Measurements from ENCODE around the gene MRPL36. TPM values are rescaled to one million over a fixed set of nuclear protein-coding genes. Genes with fewer than 3 reads are reported as not detected.
"Not testable (repeated sequence)": the region's sequence is repeated elsewhere in the genome, so short reads cannot be mapped to it uniquely, and the experiment has no call there.

MRPL36 gene
- total RNA-seq, 1 experiment from 2014 or later = 102 TPM

GRCh38 chr5:1818784-1819183 lies 19.1 kb upstream of the MRPL36 start:
- Histone ChIP-seq H3K4me1 (ENCODE audit: insufficient read depth, low read length, poor library complexity, severe bottlenecking) (no peaks in the 10 kb centered on the region), H3K27me3 (replicated peaks; ENCODE audit: insufficient read depth, low read depth, low read length, poor library complexity) (no peaks in the 10 kb centered on the region), H3K36me3 (ENCODE audit: insufficient read depth, low read length, poor library complexity, severe bottlenecking) (peaks cover 32% of the 10 kb centered on the region), H3K4me3 (ENCODE audit: low read depth, low read length, poor library complexity, severe bottlenecking) (no peak overlapping the region), H3K27ac (ENCODE audit: low read depth, low read length, poor library complexity, severe bottlenecking) (no peak overlapping the region), H3K9me3 (ENCODE audit: low read depth, low read length, poor library complexity, severe bottlenecking) (no peaks in the 10 kb centered on the region)
- no TSS peak for BruUV-seq (replicated peaks)
- no peak for TF ChIP-seq CTCF (conservative IDR thresholded peaks at IDR 0.05; ENCODE audit: low read depth, low read length)
- TF ChIP-seq EZH2 (IDR thresholded peaks at IDR 0.05; ENCODE audit: borderline replicate concordance, low read depth, low read length, poor library complexity, severe bottlenecking) = no peak
- ChIA-PET POLR2A (ENCODE audit: low non-redundant PET) (no interaction called here), CTCF (no interaction called here)
- intact Hi-C loops (cut with micrococcal nuclease; ENCODE audit: unreplicated experiment) = no loop called here
- DNase-seq (ENCODE audit: low spot score) = no peak

GRCh38 chr5:1817261-1818043 lies 17.8 kb upstream of the MRPL36 start:
- no peak overlapping the region for H3K4me3 ChIP-seq (ENCODE audit: low read depth, low read length, poor library complexity, severe bottlenecking)
- no peak for DNase-seq (ENCODE audit: low spot score)
- peaks cover 41% of the 10 kb centered on the region for H3K36me3 ChIP-seq (ENCODE audit: insufficient read depth, low read length, poor library complexity, severe bottlenecking)
- H3K27ac ChIP-seq (ENCODE audit: low read depth, low read length, poor library complexity, severe bottlenecking) = no peak overlapping the region
- no TSS peak for BruUV-seq (replicated peaks)
- no peaks in the 10 kb centered on the region for H3K27me3 ChIP-seq (replicated peaks; ENCODE audit: insufficient read depth, low read depth, low read length, poor library complexity)
- POLR2A ChIA-PET (ENCODE audit: low non-redundant PET) = no interaction called here
- no peaks in the 10 kb centered on the region for H3K9me3 ChIP-seq (ENCODE audit: low read depth, low read length, poor library complexity, severe bottlenecking)
- no peaks in the 10 kb centered on the region for H3K4me1 ChIP-seq (ENCODE audit: insufficient read depth, low read length, poor library complexity, severe bottlenecking)
- CTCF ChIA-PET = no interaction called here
- no peak for TF ChIP-seq CTCF (conservative IDR thresholded peaks at IDR 0.05; ENCODE audit: low read depth, low read length)
- no peak for TF ChIP-seq EZH2 (IDR thresholded peaks at IDR 0.05; ENCODE audit: borderline replicate concordance, low read depth, low read length, poor library complexity, severe bottlenecking)
- intact Hi-C loops (cut with micrococcal nuclease; ENCODE audit: unreplicated experiment) = no loop called here

DNA sequence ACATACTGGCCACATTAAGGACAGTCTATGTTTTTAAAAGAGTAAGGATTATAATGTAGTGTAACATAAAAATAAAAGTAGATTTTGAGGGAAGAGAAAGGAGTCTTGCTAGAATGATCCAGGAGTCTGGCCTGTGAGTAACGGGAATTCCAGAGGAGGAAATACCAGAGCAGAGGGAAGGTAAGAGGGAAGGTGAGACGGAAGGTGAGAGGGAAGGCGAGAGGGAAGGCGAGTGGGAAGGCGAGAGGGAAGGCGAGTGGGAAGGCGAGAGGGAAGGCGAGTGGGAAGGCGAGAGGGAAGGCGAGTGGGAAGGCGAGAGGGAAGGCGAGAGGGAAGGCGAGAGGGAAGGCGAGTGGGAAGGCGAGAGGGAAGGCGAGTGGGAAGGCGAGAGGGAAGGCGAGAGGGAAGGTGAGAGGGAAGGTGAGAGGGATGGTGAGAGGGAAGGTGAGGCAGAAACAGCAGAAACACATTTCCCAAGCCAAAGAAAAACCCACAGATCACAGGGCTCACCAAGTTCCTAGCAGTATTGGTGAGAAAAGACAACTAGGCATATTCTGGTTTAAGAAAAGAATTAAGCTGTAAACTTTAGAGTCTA lies 17.0 kb upstream of the MRPL36 start:
- DNase-seq (ENCODE audit: low spot score); H3K27me3 ChIP-seq (replicated peaks; ENCODE audit: insufficient read depth, low read depth, low read length, poor library complexity); H3K9me3 ChIP-seq (ENCODE audit: low read depth, low read length, poor library complexity, severe bottlenecking); intact Hi-C loops (cut with micrococcal nuclease; ENCODE audit: unreplicated experiment); H3K4me3 ChIP-seq (ENCODE audit: low read depth, low read length, poor library complexity, severe bottlenecking); POLR2A ChIA-PET (ENCODE audit: low non-redundant PET); H3K27ac ChIP-seq (ENCODE audit: low read depth, low read length, poor library complexity, severe bottlenecking); CTCF ChIA-PET; H3K4me1 ChIP-seq (ENCODE audit: insufficient read depth, low read length, poor library complexity, severe bottlenecking); BruUV-seq (replicated peaks): not testable (repeated sequence)
- peaks cover 50% of the 10 kb centered on the region for H3K36me3 ChIP-seq (ENCODE audit: insufficient read depth, low read length, poor library complexity, severe bottlenecking)

GRCh38 chr5:1815881-1816292 lies 16.2 kb upstream of the MRPL36 start:
- intact Hi-C loops (cut with micrococcal nuclease; ENCODE audit: unreplicated experiment) = no loop called here
- no peak overlapping the region for H3K27ac ChIP-seq (ENCODE audit: low read depth, low read length, poor library complexity, severe bottlenecking)
- no peaks in the 10 kb centered on the region for H3K9me3 ChIP-seq (ENCODE audit: low read depth, low read length, poor library complexity, severe bottlenecking)
- peaks cover 53% of the 10 kb centered on the region for H3K36me3 ChIP-seq (ENCODE audit: insufficient read depth, low read length, poor library complexity, severe bottlenecking)
- H3K4me1 ChIP-seq (ENCODE audit: insufficient read depth, low read length, poor library complexity, severe bottlenecking) = no peaks in the 10 kb centered on the region
- H3K27me3 ChIP-seq (replicated peaks; ENCODE audit: insufficient read depth, low read depth, low read length, poor library complexity) = no peaks in the 10 kb centered on the region
- ChIA-PET CTCF (no interaction called here), POLR2A (ENCODE audit: low non-redundant PET) (no interaction called here)
- TF ChIP-seq CTCF (conservative IDR thresholded peaks at IDR 0.05; ENCODE audit: low read depth, low read length) (no peak), EZH2 (IDR thresholded peaks at IDR 0.05; ENCODE audit: borderline replicate concordance, low read depth, low read length, poor library complexity, severe bottlenecking) (no peak)
- H3K4me3 ChIP-seq (ENCODE audit: low read depth, low read length, poor library complexity, severe bottlenecking) = no peak overlapping the region
- no TSS peak for BruUV-seq (replicated peaks)
- no peak for DNase-seq (ENCODE audit: low spot score)

Data from A673 (cell line).